NB4 (cell line): ENCODE measurements around the gene FSD1.
A peak's percentile ranks its signal among the peaks of the same experiment; 100 is the strongest.
"Not testable (repeated sequence)": the region's sequence is repeated elsewhere in the genome, so short reads cannot be mapped to it uniquely, and the experiment has no call there.

Experiments
- DNase-seq: peaks from one replicate; pipeline ENCODE4 v3.0.0; 2010; ENCODE audit warnings: low read depth
- H3K4me3 ChIP-seq: one replicate; pipeline ENCODE4 v1.5.1; 2011; ENCODE audit warnings: mild to moderate bottlenecking, low read depth, low read length, moderate library complexity
- MYC ChIP-seq: IDR thresholded peaks from 2 replicates; pipeline ENCODE4 v1.6.1; 2011; ENCODE audit warnings: low read depth, low read length
- POLR2A ChIP-seq: IDR thresholded peaks from 2 replicates; pipeline ENCODE4 v1.6.1; 2011; ENCODE audit warnings: mild to moderate bottlenecking; ENCODE audit not compliant: insufficient read length; ENCODE audit errors: extremely low read depth
- TF ChIP-seq, protein P1 (sequence below): IDR thresholded peaks from 2 replicates; pipeline ENCODE4 v1.6.1; 2011; ENCODE audit warnings: low read depth, low read length
- TF ChIP-seq, protein P2 (sequence below): IDR thresholded peaks from one replicate; pipeline ENCODE4 v1.5.1; 2012; ENCODE audit warnings: low read depth, low read length

Gene FSD1

DNA sequence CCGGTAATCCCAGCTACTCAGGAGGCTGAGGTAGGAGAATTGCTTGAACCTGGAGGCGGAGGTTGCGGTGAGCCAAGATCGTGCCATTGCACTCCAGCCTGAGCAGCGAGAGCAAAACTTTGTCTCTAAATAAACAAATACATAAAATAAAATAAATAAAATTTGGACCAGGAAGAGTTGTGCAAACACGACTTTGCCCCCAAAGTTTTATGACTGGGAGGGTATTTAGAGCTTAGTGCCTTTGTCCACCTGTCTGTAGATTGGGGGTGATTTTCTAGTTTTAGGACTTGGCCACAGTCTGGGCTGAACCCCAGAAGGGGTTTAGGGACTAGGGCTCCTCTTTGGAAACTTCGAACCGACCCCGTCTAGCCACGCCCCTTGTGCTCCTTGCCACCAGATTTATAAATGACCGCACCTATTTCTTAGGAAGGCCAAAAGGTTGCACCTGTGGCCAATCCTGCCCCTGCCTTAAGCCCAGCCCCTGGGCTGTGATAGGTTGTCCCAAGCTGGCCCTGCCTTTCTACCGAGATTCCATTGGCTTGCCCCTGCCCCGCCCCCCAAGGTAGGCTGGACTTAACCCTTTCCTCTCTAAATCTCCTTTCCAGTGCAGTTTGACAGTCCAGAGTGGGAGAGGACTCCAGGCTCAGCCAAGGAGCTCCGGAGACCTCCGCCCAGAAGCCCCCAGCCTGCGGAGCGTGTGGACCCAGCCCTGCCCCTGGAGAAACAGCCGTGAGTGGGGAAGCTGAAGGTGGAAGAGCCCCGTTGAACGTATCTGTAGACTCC is 20.0 kb upstream of the FSD1 start:
- TF ChIP-seq, protein P1, sequence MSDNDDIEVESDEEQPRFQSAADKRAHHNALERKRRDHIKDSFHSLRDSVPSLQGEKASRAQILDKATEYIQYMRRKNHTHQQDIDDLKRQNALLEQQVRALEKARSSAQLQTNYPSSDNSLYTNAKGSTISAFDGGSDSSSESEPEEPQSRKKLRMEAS, result no peak
- TF ChIP-seq MYC (no peak), POLR2A (no peak)
- TF ChIP-seq, protein P2, sequence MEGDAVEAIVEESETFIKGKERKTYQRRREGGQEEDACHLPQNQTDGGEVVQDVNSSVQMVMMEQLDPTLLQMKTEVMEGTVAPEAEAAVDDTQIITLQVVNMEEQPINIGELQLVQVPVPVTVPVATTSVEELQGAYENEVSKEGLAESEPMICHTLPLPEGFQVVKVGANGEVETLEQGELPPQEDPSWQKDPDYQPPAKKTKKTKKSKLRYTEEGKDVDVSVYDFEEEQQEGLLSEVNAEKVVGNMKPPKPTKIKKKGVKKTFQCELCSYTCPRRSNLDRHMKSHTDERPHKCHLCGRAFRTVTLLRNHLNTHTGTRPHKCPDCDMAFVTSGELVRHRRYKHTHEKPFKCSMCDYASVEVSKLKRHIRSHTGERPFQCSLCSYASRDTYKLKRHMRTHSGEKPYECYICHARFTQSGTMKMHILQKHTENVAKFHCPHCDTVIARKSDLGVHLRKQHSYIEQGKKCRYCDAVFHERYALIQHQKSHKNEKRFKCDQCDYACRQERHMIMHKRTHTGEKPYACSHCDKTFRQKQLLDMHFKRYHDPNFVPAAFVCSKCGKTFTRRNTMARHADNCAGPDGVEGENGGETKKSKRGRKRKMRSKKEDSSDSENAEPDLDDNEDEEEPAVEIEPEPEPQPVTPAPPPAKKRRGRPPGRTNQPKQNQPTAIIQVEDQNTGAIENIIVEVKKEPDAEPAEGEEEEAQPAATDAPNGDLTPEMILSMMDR, result no peak
- H3K4me3 ChIP-seq, result no peak overlapping the region
- DNase-seq, result peak; percentile 22

DNA sequence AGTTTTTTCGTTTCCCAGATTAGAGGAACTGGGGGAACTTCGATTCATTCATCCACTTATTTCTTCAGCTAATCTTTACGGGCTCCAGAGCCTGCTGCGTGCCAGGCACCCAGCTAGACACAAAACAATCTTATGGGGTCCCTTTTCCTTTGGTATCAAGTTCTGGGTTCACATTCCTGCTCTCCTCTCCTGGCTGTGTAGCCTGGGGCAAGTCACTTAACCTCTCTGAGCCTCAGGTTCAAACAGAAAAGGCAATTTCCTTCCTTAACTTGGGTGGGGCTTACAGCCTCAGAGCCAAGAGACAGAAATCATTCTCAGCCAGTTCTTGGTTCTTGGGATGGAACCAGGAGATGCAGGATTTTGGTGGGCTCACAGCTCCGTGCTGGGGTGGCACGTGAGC is 19.4 kb upstream of the FSD1 start:
- TF ChIP-seq, protein P2, result no peak
- no peak for TF ChIP-seq POLR2A
- TF ChIP-seq, protein P1, result no peak
- TF ChIP-seq MYC, result no peak

DNA sequence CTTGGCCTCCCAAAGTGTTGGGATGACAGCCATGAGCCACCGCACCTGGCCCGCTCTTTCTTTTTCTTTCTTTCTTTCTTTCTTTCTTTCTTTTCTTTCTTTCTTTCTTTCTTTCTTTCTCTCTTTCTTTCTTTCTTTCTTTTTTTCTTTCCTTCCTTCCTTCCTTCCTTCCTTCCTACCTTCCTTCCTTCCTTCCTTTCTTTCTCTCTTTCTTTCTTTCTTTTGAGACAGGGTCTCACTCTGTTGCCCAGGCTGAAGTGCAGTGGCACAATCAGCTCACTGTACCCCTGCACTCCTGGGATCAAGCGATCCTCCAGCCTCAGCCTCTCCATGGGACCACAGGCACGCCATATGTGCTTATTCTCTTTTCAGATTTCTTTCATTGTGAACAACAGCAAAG is 18.3 kb upstream of the FSD1 start:
- not testable (repeated sequence) for H3K4me3 ChIP-seq, DNase-seq

More for the DNA sequence above, 19.4 kb upstream of the FSD1 start:
- DNase-seq, result no peak
- no peak overlapping the region for H3K4me3 ChIP-seq

DNA sequence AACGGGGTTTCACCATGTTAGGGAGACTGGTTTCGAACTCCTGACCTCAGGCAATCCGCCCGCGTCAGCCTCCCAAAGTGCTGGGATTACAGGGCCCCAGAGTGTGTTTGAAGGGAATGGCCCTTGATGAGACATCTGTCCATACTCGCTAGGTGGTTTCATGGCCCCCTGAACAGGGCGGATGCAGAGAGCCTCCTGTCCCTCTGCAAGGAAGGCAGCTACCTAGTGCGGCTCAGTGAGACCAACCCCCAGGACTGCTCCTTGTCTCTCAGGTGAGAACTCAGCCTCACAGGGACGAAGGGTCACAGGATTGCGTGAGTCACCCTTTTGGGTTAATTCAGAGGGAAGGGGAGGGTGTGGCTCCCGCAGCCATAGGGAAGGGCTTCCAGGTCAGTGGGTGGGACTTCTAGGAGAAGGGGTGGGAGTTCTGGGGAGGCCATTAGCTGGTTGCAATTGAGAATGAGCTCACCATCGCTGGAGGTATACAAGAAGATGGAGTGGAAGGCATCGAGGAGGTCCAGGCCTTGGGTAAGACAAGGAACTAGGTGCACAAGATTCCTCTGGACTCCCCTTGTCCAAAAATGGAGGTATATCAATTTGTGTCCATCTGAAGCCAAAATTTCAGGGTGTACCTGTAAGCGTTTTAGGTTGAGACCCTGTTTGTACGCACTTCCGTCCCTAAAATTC is 16.2 kb upstream of the FSD1 start:
- H3K4me3 ChIP-seq, result no peak overlapping the region
- no peak for DNase-seq
- no peak for TF ChIP-seq MYC
- no peak for TF ChIP-seq POLR2A
- TF ChIP-seq, protein P2, result no peak
- TF ChIP-seq, protein P1, result no peak

DNA sequence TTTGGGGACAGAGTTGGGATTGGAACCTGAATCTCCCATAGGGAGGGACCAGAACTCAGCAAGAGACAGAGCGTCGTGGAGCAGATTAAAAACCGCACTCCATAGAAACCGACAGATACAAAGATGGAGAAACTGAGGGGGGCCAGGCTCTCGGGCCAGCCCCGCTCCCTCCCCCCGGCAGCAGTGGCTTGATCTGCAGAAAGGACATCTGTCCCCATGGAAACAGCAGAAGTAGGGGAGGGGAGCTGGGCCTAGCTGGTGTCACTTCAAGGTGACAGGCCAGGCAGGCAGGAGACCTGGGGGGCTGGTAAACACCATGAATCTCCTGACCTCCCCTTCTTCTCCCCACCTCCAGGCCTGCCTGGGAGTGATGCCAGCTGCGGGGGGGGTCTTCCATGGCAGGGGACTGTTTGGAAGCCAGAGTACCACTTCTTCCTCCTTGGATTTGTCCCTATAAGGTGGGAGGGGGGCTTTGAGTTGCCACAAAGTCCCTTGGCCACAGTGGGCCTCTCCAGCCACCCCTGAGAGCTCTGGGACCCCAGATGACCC is 13.1 kb upstream of the FSD1 start:
- DNase-seq, result no peak

DNA sequence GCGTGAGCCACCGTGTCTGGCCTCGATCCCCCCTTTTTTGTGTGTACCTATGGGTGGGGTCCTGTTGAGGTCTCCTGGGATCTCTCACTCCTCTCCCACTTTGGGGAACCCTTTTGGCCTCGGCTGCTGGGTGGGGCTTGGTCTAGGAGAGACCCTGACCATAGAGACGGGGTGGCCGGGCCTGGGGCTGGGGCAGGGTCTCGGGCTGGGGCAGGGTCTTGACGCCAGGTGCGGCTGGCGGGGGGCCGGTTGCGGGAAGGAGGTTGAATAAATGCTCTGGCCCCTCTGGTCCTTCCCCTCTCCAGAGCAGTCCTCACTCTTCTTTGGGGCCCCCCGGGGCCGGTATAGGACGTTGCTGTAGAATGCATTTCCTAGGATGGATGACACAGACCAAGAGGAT is 11.9 kb upstream of the FSD1 start:
- no peak overlapping the region for H3K4me3 ChIP-seq
- TF ChIP-seq, protein P2, result no peak
- TF ChIP-seq MYC (no peak), POLR2A (no peak)
- TF ChIP-seq, protein P1, result no peak
- no peak for DNase-seq

More for the DNA sequence above, 13.1 kb upstream of the FSD1 start:
- TF ChIP-seq POLR2A (no peak), MYC (no peak)
- TF ChIP-seq, protein P2, result no peak
- TF ChIP-seq, protein P1, result no peak
- H3K4me3 ChIP-seq, result no peak overlapping the region
